Thoracic aorta (tissue), 2 donors: ENCODE data around the gene IRF8. TPM values are rescaled to one million over a fixed set of nuclear protein-coding genes. Genes with fewer than 3 reads are reported as not detected.

Experiments
- ATAC-seq: fragments of 150-250 bp; one replicate; pipeline ENCODE4 v1.8.0; 2017; ENCODE audit warnings: low read depth; ENCODE audit not compliant: insufficient number of reproducible peaks, low FRiP score
- DNase-seq: peaks from one replicate; pipeline ENCODE4 v3.0.0-alpha.2; 2020; ENCODE audit warnings: low spot score
- H3K27ac ChIP-seq, 2 donors: fragments of 200-600 bp; sonication (generic); 1 replicate in 1 of 2; 2 replicates in 1 of 2; pipeline ENCODE4 v1.5.1; 2016; ENCODE audit warnings: mild to moderate bottlenecking in 2 of 2, moderate library complexity in 2 of 2
- H3K27me3 ChIP-seq: fragments of 200-600 bp; sonication (generic); replicated peaks from 2 replicates; pipeline ENCODE4 v1.6.0; 2016; ENCODE audit warnings: mild to moderate bottlenecking; ENCODE audit not compliant: insufficient read depth
- H3K36me3 ChIP-seq: fragments of 200-600 bp; sonication (generic); one replicate; pipeline ENCODE4 v1.5.1; 2016
- H3K4me1 ChIP-seq, 2 donors: fragments of 200-600 bp; sonication (generic); 1 replicate in 1 of 2; 2 replicates in 1 of 2; pipeline versions ENCODE4 v1.5.1 to v1.6.0; 2016; ENCODE audit warnings: low read depth in 2 of 2, mild to moderate bottlenecking in 1 of 2; ENCODE audit not compliant: control insufficient read depth in 1 of 2
- H3K4me3 ChIP-seq: fragments of 200-600 bp; sonication (generic); 2 replicates; pipeline ENCODE4 v1.5.1; 2016; ENCODE audit warnings: mild to moderate bottlenecking
- H3K9me3 ChIP-seq: fragments of 200-600 bp; sonication (generic); 2 replicates; pipeline ENCODE4 v1.5.1; 2016
- CTCF ChIP-seq: fragments of 200-600 bp; sonication (generic); IDR thresholded peaks from one replicate; pipeline ENCODE4 v1.5.1; 2019; ENCODE audit warnings: antibody characterized with exemption
- total RNA-seq, 2 donors: library from RNA; depleted of rRNA; stranded (reverse); fragments of >200 nt; gene quantifications; one replicate each; pipeline versions ENCODE4 v1.1.0 to v1.2.3, GENCODE V29; 2016

The IRF8 gene
- total RNA-seq, 2 donors from 2014 or later = 27.0 to 28.8 TPM

- ATAC-seq (no peak), DNase-seq (no peak)
- H3K4me3 ChIP-seq = no peak overlapping the region
- TF ChIP-seq CTCF = no peak
- H3K4me1 ChIP-seq = no peaks in the 10 kb centered on the region
- H3K27me3 ChIP-seq = no peaks in the 10 kb centered on the region
- H3K36me3 ChIP-seq = no peaks in the 10 kb centered on the region
- H3K9me3 ChIP-seq = no peaks in the 10 kb centered on the region
- H3K27ac ChIP-seq = no peak overlapping the region
Measured at GRCh38 chr16:85946541-85947124, 47.7 kb downstream of the IRF8 start.

GRCh38 chr16:85947230-85948137, 48.5 kb downstream of the IRF8 start:
- H3K27me3 ChIP-seq = no peaks in the 10 kb centered on the region
- H3K9me3 ChIP-seq = no peaks in the 10 kb centered on the region
- DNase-seq (no peak), ATAC-seq (no peak)
- no peak overlapping the region for H3K27ac ChIP-seq
- H3K4me3 ChIP-seq = peak overlapping the region; percentile 40
- no peak for TF ChIP-seq CTCF
- no peaks in the 10 kb centered on the region for H3K4me1 ChIP-seq
- H3K36me3 ChIP-seq = no peaks in the 10 kb centered on the region

GRCh38 chr16:85948138-85948509, 49.2 kb downstream of the IRF8 start:
- Histone ChIP-seq H3K36me3 (no peaks in the 10 kb centered on the region), H3K27me3 (no peaks in the 10 kb centered on the region), H3K9me3 (no peaks in the 10 kb centered on the region), H3K4me3 (peak overlapping the region; percentile 40), H3K4me1 (no peaks in the 10 kb centered on the region), H3K27ac (no peak overlapping the region)
- DNase-seq (no peak), ATAC-seq (no peak)
- TF ChIP-seq CTCF = no peak

GRCh38 chr16:85948616-85949265, 49.8 kb downstream of the IRF8 start:
- Histone ChIP-seq H3K4me1 (no peaks in the 10 kb centered on the region), H3K27me3 (no peaks in the 10 kb centered on the region), H3K27ac (no peak overlapping the region), H3K9me3 (no peaks in the 10 kb centered on the region), H3K4me3 (no peak overlapping the region), H3K36me3 (no peaks in the 10 kb centered on the region)
- TF ChIP-seq CTCF = no peak
- ATAC-seq (no peak), DNase-seq (no peak)
